LoVo (cell line): ENCODE data around the gene CHD1.
A peak's percentile ranks its signal among the peaks of the same experiment; 100 is the strongest.
"Not testable (repeated sequence)": the region's sequence is repeated elsewhere in the genome, so short reads cannot be mapped to it uniquely, and the experiment has no call there.

Experiments
- DNase-seq: peaks from one replicate; pipeline ENCODE4 v3.0.0-alpha.2; 2016; ENCODE audit warnings: low spot score

Gene CHD1

DNA sequence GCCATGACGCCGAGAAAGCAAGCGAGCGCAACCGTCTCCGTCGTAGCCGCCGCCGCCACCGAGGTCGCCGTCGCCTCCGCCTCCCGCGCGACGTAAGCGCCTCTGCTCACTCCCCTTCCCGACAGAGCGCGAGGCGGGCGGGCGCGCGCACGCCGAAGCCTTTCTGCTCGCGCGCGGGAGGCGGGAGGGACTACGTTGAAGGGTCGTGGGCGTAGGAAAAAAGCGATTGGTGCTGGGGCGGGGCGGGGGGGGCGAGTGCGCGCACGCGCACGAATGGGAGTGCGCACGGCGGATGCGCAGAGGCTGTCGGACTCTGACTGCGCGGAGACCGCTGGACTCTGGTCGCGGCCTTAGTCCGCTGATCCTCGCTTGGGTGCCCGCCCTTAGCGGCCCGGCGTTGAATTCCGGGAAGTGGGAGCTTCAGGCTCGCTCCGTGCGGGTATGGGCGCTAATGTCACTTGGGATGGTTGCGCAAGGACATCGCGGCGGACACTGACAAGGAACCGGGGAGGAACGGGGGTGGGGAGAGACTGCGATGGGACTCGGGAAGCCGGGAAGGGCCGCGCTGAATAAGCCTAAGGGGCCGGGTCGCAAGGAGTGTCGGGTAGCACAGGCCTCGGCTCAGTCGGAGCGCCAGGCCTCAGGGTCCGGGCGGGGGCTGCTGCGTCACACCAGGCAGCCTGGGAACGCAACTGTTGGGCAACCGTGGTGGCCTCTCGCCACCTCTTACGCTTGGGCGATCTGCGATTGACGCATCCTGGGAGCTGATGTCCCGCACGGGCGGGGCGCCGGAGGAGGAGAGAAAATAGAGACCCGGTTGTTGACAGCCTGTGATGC lies at the start of gene CHD1:
CHD1 (minus strand) TSS at position 135 of the 837 bp plus-strand sequence. CDS start 2,621 bp downstream, outside the sequence.
- peak; percentile 96 for DNase-seq

DNA sequence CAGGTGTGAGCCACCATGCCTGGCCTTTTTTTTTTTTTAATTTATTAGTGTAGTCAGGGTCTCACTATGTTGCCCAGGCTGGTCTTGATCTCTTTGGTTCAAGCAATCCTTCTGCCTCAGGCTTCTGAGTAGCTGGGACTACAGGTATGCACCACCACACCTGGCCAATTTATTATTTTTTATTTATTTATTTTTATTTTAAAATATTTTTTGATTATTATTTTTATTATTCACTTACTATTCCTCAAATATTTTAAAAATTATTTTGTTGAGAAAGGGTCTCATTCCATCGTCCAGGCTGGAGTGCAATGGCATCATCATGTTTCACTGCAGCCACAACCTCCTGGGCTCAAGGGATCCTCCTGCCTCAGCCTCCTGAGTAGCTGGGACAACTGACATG lies 49.7 kb upstream of the CHD1 start:
- no peak for DNase-seq

DNA sequence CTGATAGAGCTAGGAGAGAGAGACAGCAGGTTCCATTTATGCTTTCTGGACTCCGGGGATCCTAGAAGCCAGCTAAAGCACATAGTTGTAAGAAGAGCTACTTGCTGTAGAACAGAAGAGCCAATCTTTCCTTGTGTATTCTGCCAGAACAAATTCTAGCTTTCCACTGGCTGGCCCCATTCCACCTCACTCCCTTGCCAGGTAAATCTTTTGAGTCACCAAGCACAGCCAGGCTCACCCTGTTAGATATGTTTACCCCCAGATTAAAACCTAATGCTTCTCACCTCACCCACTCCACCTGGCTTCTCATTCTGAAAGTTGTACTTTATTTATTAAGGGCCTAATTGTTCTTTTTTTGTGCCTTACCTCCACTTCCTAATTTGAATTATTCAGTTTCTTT lies 48.9 kb upstream of the CHD1 start:
- DNase-seq, result no peak

DNA sequence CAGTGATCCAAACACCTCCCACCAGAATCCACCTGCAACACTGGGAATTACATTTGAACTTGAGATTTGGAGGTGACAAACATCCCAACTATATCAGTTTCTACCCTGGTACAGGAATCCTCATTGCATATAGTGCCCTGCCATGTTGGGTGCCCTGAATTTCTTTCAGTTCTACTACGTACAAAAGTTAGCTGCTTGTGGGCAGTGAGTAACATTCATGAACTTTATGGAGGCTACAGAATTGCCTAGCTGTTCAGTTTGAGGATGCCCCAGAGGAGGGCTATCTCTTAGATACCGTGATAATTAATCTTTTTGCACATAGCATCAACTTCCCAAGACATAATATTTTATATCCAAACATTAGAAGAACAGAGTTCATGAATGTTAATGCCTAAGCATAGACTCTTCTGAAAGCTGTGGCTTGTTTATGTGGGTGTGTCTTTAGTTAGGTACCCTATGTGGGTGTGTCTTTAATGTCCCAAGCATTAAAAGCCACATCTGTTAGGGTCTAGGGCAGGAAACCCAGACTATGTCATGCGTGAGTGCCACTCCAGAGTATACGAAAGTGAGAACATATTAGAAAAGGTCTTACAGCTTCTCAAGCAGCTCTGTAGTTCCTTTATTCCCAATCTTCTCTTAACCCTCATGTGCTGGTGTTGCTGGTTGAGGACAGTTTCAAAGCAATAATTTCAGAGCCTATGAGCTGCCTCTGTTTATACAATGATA lies 47.0 kb upstream of the CHD1 start:
- DNase-seq, result no peak

DNA sequence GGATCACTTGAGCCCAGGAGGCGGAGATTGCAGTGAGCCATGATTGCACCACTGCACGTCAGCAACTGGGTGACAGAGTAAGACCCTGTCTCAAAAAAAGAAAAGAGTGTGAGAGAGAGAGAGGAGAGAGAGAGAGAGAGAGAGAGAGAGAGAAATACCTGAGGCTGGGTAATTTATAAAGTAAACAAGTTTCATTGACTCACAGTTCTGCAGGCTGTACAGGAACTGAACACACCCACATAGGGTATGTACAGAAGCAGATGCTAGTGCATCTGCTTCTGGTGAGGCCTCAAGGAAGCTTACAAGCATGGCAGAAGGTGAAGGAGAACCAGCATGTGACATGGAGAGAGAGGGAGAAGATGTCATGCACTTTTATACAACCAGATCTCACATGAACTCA lies 46.4 kb upstream of the CHD1 start:
- DNase-seq, result peak; percentile 34

DNA sequence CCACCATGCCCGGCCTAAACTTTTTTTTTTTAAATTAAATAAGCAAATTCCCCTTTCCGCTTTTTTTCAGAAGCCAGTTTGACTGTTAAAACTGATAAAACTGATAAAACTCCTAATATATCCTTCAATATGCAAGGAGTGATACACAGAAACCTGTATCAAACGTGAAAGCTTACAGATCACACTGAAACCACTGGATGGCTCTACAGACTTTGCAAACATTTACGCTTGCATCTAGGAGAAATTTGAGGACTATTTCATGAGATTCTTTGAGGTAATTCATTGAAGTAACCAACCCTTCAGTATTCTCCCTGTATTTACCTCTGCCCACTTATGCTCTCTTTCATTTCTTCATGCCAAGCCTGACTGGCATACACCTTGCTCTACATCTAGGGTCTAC lies 40.6 kb upstream of the CHD1 start:
- DNase-seq, result no peak

DNA sequence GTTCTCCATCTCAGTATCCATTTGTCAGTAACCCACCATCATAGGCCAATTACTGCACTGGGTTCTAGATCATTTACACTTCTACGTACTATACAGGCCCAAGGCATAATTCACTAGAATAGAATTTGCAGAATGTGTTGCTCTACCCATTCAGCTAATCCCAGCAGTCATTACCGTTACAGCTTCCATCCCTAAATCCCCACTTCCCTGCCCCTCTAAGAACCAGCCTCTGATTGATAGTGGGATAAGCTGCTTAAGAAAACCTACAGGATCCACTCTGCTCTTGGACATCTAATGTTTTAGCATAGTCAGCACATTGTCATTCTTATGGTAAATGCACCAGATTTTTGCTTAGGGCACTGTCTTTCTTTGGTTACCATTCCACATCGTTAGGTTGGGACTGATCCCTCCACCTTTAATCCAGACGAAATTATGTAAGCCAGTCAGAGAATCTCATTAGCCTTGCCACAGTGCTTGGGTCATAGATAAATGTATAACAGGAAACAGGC lies 39.3 kb upstream of the CHD1 start:
- DNase-seq, result no peak

DNA sequence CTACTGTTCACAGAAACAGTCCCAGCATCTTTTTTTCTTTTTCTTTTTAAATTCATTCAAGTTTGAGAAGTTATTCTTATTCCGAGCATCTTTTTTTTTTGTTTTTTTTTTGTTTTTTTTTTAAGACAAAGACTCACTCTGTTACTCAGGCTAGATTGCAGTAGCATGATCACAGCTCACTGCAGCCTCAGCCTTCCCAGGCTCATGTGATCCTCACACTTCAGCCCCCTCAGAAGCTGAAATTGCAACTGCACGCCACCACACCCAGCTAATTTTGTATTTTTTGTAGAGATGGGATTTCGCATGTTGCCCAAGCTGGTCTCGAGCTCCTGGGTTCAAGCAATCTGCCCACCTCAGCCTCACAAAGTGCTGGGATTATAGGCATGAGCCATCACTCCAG lies 36.4 kb upstream of the CHD1 start:
- no peak for DNase-seq

DNA sequence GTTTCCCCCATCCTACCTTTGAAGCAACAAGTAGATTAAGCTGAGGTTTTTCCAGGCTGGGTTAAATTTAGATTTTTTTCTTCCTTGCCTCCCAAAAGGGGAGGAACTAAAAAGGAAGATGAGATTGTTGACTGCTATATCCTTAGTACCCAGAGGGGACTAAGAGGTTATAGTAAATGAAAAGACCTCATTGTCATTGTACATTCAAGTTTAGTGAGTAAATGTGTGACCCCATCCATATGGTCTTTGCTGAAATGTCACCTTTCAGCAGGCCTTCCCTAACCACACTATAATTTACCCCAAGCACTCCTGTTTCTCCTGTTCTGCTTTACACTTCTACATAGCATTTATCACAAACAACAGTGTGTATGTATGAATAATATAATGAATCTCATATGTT lies 35.8 kb upstream of the CHD1 start:
- DNase-seq, result no peak

DNA sequence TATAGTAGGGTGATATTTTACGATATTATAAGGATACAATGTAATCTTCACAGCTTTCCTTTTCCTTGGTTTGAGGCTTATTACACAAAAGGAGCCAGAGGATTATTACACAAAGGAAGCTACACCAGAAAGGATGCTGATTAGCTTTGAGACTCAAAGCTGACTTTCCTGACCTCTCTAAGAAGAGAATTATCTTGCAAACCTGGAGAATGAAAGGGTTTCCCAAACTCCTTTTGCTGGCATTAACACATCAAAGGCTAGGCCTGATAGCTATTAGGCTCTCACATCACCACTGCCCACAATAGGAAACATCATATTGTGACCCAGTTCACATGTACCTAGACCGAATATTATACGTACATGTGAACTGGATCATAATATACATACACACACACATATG lies 34.2 kb upstream of the CHD1 start:
- DNase-seq, result no peak

DNA sequence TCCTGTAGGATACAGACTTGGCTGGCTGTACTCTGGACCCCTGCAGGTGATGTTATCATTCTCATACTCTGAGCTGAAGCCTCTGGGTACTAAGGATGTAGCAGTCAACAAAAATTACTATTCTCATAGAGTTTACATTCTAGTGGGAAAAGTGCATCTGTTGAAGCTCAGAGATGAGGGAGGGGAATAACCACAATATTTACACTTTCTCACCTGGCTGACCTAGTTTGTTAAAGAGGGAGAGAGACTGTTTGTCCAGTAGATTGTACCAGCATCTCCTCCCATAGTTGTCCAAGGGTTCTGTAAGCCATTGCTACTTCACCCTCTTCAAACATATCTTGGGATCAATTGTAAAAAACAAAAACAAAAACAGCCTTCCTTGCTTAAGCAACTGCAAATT lies 33.8 kb upstream of the CHD1 start:
- DNase-seq, result no peak

DNA sequence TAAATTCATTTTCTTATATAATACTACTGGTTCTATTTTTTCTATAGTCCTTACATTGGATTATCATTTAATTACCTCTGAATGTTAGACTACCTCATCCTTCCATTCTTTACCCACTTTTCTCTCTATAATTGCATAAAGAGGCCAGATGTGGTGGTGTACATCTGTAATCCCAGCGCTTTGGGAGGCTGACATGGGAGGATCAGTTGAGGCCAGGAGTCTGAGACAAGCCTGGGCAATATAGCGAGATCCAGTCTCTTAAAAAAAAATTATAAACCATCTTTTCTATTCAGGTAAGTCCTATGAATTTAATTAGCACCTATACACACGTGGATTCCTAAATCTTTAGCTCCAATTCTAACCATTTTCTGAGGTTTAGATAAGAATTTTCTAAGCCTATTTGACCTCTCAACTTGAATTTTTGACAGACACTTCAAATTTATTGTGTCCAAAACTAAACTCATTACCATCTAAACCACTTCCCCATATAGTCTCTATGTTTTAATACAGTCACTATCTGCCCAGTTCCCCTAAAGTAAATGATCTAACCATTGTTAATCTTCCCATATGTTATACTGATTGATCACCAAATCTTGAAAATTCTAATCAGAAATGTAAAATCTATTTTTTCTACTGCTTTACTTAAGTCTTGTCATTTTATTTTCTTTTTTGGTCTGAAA lies 33.0 kb upstream of the CHD1 start:
- no peak for DNase-seq

DNA sequence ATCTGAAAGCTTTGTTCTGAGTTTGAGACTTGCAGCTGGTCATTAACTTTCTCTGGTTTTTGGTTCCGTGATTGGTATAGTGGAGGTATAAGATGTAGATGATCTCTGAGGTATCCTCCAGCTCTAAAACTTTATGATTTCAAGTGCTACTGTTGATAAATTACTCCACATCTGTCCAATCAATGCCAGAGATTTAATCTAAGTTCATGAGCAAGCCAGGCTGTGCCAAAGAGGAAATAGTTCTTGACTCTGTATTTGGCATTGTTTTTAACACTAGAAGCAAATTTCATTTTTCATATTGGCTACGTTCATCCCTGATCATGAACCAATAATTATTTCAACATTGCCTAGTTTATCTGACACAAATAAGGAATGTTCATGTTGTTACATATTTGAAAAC lies 28.5 kb upstream of the CHD1 start:
- no peak for DNase-seq

DNA sequence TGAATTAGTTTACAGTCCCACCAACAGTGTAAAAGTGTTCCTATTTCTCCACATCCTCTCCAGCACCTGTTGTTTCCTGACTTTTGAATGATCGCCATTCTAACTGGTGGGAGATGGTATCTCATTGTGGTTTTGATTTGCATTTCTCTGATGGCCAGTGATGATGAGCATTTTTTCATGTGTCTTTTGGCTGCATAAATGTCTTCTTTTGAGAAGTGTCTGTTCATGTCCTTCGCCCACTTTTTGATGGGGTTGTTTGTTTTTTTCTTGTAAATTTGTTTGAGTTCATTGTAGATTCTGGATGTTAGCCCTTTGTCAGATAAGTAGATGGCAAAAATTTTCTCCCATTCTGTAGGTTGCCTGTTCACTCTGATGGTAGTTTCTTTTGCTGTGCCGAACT lies 27.1 kb upstream of the CHD1 start:
- not testable (repeated sequence) for DNase-seq

DNA sequence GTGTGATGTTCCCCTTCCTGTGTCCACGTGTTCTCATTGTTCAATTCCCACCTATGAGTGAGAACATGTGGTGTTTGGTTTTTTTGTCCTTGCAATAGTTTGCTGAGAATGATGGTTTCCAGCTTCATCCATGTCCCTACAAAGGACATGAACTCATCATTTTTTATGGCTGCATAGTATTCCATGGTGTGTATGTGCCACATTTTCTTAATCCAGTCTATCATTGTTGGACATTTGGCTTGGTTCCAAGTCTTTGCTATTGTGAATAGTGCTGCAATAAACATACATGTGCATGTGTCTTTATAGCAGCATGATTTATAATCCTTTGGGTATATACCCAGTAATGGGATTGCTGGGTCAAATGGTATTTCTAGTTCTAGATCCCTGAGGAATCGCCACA lies 26.7 kb upstream of the CHD1 start:
- not testable (repeated sequence) for DNase-seq

DNA sequence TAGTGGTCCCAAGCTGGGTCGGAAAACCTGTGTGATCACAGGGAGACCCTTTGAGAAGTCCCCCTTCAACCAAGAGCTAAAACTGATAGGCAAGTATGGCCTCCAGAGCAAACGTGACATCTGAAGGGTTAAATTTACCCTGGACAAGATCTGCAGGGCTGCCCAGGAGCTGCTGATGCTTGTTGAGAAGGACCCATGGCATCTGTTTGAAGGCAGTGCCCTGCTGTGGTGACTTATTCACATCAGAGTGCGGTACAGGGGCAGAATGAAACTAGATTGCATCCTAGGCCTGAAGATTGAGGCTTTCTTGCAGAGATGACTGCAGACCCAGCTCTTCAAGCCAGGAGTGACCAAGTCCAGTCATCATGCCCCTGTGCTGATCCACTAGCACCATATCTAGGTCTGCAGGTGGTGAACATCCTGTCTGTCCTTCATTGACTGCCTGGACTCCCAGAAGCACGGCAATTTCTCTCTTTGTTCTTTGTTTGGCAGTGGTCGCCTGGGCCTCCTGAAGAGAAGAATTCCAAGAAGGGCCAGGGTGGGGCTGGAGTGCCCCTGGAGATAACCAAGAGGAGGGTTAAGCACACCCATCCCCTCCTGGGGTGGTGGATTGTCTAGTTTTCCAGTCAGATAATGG lies 25.7 kb upstream of the CHD1 start:
- no peak for DNase-seq

DNA sequence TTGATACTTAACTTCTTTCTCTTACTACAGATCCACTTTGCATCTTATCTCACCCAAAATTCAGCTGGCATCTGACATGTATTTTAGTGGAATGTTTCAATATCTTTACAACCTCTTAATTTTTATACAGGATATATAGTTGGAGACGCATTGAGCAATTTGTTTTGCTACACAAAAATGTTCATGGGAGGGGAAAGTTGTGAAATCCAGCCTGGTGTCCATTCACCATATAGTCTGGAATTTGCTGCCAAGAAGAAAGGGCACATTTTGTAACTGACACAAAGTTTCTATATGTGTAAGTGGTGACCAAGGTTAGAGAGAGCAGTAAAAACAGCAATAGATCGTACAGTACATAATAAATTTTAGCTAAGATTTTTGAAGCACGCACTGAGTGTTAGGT lies 14.0 kb upstream of the CHD1 start:
- DNase-seq, result no peak

DNA sequence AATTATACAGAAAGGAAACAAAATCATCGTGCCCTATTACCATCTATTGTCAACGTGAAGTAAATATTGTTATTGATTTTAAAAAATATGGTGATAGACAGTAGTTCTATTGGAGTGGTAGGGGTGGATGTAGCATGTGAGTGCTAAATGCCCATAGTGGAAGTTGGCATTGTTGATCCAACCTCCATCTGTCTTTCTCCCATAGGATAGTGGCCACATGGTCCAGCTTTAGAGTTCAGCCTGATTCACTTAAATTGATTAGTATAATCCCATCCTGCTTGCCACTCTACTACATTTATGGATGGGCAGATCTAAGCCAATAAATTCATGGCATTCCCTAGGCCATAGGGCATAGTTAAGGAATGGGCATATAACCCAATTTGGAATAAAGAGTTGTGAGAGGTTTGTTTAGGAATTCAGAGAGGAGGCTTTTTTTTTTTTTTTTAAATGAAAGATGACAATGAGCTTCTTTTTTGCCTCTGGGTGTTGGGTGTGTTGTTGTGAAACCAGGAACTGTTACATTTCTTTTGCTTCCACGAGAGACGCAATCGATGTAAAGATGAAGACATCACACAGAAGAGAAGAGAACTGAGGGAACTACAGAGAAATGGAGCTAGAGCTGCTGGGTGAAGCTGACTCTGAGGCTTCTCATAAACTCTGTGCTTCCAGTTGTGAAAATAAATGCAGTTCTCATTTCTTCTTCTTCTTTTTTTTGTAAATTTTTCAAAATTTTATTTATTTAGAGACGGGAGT lies 12.5 kb upstream of the CHD1 start:
- no peak for DNase-seq

DNA sequence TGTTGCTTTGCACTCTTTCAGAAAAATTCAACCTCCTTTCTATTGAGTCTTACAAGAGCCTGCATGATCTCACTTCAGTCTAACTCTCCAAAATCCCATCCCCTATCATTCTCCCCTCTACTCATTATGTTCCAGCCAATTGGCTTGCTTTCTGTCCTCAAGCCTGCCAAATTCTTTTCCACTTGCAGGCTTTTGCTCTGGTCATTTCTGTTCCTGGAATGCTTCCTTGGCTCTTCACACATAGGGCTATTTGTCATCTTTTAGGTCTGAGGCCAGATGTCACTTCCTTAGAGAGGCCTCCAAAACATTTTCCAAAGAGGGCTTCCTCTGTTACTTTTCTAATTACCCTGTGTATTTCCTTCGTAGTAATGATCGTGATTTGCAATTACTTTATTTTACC lies 11.8 kb upstream of the CHD1 start:
- DNase-seq, result no peak

DNA sequence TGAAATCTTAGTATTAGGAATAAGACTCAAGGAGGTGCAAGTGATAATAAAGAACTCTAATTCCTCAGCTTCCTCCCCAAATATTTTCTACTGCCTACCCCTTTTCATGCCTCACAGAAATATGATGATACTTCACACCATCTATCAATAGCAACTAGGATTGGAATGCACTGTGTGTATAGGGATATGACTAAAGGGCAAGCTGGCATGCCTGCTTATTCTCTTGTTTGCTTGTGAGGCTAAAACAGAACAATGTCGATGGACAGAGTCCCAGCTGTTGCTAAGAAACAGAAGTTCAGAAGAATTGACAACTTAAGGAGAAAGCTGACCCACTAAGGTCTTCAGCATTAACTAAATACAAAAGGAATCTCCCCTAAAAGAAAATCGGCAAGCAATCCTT lies 9.7 kb upstream of the CHD1 start:
- DNase-seq, result no peak

DNA sequence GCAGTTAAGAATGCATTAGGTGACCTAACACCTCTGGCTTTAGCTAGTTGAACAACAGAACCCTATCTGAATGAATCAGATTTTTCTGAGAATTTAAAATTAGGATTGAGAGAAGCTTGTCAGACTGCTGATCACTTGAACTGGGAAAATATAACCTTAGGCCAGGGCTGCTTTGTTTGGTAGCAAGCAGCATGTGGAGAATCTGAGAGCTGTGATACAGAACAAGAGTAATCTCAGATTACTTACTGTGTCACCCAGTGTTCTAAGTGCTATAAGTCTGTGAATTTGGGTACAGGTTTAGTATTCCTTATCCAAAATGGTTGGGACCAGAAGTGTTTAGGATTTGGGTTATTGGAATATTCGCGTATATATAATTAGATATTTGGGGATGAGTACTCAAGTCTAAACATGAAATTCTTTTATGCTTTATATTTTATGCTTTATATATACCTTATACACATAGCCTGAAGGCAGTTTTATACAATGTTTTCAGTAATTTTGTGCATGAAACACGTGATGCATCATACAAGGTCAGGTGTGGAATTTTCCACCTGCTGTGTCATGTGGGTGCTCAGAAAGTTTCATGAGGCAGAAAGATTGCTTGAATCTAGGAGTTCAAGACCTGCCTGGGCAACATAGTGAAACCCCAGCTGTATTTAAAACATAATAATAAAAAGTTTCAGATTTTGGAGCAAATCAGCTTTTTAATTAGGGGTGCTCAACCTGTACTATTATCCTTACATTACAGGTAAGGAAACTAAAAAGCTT lies 8.3 kb upstream of the CHD1 start:
- DNase-seq, result no peak
